SK-N-SH (cell line): Measurements from ENCODE around the gene OGFOD2.

ENCODE experiments used
- CTCF ChIP-seq: fragments of 200-600 bp; sonication (generic); IDR thresholded peaks from 2 replicates; pipeline ENCODE4 v1.6.1; 2017; ENCODE audit warnings: antibody characterized with exemption, mild to moderate bottlenecking, moderate library complexity
- MEF2A ChIP-seq: IDR thresholded peaks from 2 replicates; pipeline ENCODE4 v1.4.0; 2012; ENCODE audit warnings: low read depth, borderline replicate concordance
- PBX3 ChIP-seq: IDR thresholded peaks from 2 replicates; pipeline ENCODE4; 2012
- POLR2AphosphoS5 ChIP-seq: IDR thresholded peaks from 2 replicates; pipeline ENCODE4 v1.6.1; 2012; ENCODE audit warnings: low read depth, low read length
- RCOR1 ChIP-seq: fragments of 150-350 bp; IDR thresholded peaks from 2 replicates; pipeline ENCODE4 v1.6.1; 2017; ENCODE audit warnings: antibody characterized with exemption, low read length
- REST ChIP-seq: IDR thresholded peaks from 2 replicates; pipeline ENCODE4 v1.6.1; 2012; ENCODE audit warnings: mild to moderate bottlenecking, low read depth, low read length, moderate library complexity
- TCF12 ChIP-seq: IDR thresholded peaks from 2 replicates; pipeline ENCODE4 v1.4.0; 2012
- USF2 ChIP-seq: fragments of 150-350 bp; IDR thresholded peaks from 2 replicates; pipeline ENCODE4 v1.6.1; 2017; ENCODE audit warnings: antibody characterized with exemption, low read length, low read depth, borderline replicate concordance
- ZBTB33 ChIP-seq: IDR thresholded peaks from 2 replicates; pipeline ENCODE4 v1.4.0; 2012; ENCODE audit warnings: low read depth, borderline replicate concordance

GRCh38 chr12:123005081-123005626 lies 30.1 kb downstream of the OGFOD2 start:
- no peak for TF ChIP-seq ZBTB33
- no peak for TF ChIP-seq REST
- TF ChIP-seq CTCF = no peak
- no peak for TF ChIP-seq MEF2A
- TF ChIP-seq TCF12 = no peak
- no peak for TF ChIP-seq POLR2AphosphoS5
- no peak for TF ChIP-seq RCOR1
- TF ChIP-seq USF2 = no peak
- TF ChIP-seq PBX3 = no peak
